HG03066 (cell line): ENCODE results near the gene BIRC3.
"Not testable (repeated sequence)": the region's sequence is repeated elsewhere in the genome, so short reads cannot be mapped to it uniquely, and the experiment has no call there.

ENCODE experiments used
- ATAC-seq: cut with Tn5 transposase; IDR thresholded peaks from one replicate; pipeline ENCODE4 v1.9.1; 2021; ENCODE audit warnings: low read depth; ENCODE audit not compliant: unreplicated experiment

BIRC3 gene

DNA sequence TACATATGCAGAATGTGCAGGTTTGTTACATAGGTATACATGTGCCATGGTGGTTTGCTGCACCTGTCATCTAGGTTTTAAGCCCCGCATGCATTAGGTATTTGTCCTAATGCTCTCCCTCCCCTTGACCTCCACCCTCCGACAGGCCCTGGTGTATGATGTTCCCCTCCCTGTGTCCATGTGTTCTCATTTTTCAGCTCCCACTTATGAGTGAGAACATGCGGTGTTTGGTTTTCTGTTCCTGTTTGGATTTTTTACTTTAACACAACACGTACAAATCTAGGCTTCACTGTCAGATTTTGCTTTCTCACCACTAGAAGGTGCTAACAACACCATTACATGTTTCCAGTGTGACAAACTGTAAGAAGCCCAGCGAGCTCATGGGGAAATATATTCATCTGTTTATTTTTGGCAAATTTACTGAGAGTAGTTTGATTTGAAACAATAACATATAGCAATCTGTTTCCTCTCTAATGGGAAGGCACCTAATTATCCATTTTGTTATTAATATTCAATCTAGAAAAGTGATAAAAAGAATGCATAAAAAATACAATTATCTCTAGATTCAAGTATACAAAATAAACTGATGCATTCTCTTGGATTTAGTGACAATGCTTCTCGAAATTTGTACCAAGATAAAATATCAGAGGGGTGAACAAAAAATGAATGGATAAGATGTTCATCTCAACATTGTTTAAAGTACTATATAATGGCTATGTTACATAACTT, 23.2 kb upstream of the BIRC3 start:
- peak; percentile 94 for ATAC-seq

DNA sequence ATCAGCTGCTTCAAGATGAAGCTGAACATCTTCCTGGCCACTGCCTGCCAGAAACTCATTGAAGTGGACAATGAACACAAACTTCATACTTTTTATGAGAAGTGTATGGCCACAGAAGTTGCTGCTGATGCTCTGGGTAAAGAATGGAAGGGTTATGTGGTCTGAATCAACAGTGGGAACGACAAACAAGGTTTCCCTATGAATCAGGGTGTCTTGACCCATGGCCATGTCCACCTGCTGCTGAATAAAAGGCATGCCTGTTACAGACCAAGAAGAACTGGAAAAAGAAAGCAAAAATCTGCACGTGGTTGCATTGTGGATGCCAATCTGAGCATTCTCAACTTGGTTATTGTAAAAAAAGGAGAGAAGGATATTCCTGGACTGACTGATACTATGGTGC, 22.2 kb upstream of the BIRC3 start:
- no peak for ATAC-seq

DNA sequence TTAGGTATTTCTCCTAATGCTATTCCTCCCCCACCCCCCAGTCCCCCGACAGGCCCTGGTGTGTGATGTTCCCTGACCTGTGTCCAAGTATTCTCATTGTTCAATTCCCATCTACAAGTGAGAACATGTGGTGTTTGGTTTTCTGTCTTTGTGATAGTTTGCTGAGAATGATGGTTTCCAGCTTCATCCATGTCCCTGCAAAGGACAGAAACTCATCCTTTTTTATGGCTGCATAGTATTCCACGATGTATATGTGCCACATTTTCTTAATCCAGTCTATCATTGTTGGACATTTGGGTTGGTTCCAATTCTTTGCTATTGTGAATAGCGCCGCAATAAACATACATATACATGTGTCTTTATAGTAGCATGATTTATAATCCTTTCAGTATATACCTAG, 20.5 kb upstream of the BIRC3 start:
- ATAC-seq, result not testable (repeated sequence)

GRCh38 chr11:102300837-102301236, 16.4 kb upstream of the BIRC3 start:
- ATAC-seq, result not testable (repeated sequence)

- ATAC-seq, result no peak
Observed at GRCh38 chr11:102302241-102302640, 15.0 kb upstream of the BIRC3 start.

- no peak for ATAC-seq
Observed at GRCh38 chr11:102304686-102305085, 12.6 kb upstream of the BIRC3 start.

- ATAC-seq, result no peak
Observed at GRCh38 chr11:102305352-102306047, 11.8 kb upstream of the BIRC3 start.

DNA sequence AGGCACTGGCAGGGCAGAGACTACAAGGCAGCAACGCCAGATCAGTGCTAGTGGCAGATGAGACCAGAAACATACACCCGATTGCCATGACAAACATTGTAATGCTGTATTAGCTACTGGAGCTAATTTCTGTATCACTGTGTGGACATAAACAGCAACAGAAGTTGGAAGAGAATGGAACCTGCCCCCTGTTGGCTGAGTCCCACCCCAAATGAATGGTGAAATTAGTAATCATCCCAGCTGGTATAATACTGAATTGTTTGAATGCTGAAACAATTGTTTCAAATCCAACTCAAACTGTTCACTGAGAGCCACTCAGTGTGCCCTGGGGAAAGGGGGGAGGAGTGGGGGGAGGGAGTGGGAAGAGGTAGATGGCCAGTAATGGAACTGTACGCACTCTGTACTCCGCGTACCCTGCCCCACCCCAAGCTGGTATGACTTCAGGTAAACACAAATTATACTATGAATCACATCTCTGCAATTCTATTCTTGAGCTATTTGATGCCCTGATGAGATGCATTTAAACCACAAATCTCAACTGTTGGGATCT, 11.2 kb upstream of the BIRC3 start:
- no peak for ATAC-seq

- ATAC-seq, result no peak
Observed at GRCh38 chr11:102306817-102307726, 10.2 kb upstream of the BIRC3 start.

DNA sequence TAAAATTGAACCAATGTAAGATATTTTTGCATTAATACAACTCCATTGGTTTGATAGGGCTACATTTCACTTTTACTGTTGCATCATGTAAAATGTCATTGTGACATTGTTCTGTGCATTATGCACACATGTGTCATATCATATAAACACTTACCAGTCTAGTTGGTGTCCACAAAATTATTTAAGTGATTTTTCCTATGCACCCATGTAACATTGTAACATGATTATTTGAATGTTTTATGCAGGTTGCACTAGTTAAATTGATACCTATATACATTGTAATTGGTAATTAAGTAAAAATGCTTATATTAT, 9.6 kb upstream of the BIRC3 start:
- ATAC-seq, result no peak

- no peak for ATAC-seq
Observed at GRCh38 chr11:102309621-102310541, 7.4 kb upstream of the BIRC3 start.

GRCh38 chr11:102312667-102313066, 4.6 kb upstream of the BIRC3 start:
- no peak for ATAC-seq

- ATAC-seq, result no peak
Observed at GRCh38 chr11:102313238-102313940, 3.9 kb upstream of the BIRC3 start.

DNA sequence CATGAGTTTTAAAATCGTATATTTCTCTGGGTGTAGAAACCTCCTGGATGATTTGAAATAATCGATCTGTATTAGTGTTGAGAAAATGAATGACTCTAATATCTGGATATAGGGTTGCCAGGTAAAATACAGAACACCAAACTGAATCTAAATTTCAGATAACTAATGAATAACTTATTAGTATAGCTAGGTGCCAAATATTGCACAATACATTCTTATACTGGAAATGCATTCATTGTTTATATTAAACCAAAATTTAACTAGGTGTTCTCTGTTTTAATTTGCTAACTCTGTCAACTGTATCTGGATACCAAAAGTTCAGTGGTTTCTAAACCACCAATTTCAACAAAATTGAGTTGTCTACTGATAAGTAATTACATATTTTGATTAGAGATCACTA, 2.5 kb upstream of the BIRC3 start:
- no peak for ATAC-seq

- no peak for ATAC-seq
Observed at GRCh38 chr11:102316346-102316904, 859 bp upstream of the BIRC3 start.

DNA sequence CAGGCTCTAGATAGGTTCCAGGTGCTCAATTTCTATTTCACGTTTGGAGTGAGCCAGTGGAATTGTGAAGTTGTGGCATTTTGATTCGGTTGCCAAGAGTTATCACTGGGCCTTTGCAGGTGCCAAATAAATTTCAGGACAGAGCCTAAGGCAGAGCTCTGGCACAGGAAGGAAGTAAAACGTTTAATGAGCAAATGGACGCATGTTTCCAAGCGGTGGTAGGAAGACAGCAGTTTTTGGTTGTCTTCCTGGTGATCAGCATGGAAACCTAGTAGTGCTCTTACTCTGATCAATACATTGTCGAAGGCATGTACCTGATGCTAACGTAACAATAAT, 452 bp downstream of the BIRC3 start:
- ATAC-seq, result peak; percentile 0

DNA sequence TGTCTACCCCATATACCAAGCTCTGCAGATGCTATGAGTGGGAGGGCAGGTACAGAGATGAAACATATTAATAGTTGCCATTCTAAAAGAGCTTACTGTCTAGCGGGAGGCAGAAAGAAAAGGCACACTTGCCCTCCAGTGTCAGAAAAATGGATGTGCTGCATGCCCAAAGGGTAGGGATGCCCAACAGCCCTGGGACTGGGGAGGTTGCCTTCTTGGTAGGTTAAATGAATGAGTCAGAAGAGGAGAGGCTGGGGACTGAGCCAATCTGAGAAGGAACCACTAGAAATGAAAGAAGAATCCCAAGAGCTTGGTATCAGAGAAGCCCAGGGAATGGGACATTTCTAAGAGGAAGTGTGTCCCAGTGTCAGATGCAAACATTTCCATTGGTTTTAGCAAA, 1.2 kb downstream of the BIRC3 start:
- ATAC-seq, result no peak

- ATAC-seq, result no peak
Observed at GRCh38 chr11:102319544-102319943, 2.3 kb downstream of the BIRC3 start.

DNA sequence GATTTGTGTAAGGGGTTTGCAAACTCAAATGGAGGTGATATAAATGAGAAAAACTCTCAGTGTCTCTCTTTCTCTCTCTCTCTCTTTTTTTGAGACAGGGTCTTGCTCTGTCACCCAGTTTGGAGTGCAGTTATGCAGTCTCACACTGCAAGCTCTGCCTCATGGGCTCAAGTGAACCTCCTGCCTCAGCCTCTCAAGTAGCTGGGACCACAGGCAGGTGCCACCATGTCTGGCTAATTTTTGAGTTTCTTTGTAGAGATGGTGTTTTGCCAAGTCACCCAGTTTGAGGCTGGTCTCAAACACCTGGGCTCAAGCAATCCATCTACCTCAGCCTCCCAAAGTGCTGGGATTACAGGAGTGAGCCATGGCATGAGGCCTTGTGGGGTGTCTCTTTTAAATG, 2.9 kb downstream of the BIRC3 start:
- no peak for ATAC-seq
